DND-41 (cell line): ENCODE data around the gene MAST3.

Experiments
- EZH2 ChIP-seq: IDR thresholded peaks from 3 replicates; pipeline ENCODE4 v1.6.1; 2012; ENCODE audit warnings: borderline replicate concordance, low read depth, mild to moderate bottlenecking, moderate library complexity, low read length, inconsistent platforms; ENCODE audit not compliant: severe bottlenecking
- TF ChIP-seq, protein P1 (sequence below): IDR thresholded peaks from 2 replicates; pipeline ENCODE4 v1.5.1; 2012; ENCODE audit warnings: borderline replicate concordance, low read length, moderate library complexity, mild to moderate bottlenecking; ENCODE audit not compliant: poor library complexity, severe bottlenecking; ENCODE audit errors: extremely low read depth

GRCh38 chr19:18102916-18103542 lies 5.5 kb downstream of the MAST3 start:
- TF ChIP-seq, protein P1, sequence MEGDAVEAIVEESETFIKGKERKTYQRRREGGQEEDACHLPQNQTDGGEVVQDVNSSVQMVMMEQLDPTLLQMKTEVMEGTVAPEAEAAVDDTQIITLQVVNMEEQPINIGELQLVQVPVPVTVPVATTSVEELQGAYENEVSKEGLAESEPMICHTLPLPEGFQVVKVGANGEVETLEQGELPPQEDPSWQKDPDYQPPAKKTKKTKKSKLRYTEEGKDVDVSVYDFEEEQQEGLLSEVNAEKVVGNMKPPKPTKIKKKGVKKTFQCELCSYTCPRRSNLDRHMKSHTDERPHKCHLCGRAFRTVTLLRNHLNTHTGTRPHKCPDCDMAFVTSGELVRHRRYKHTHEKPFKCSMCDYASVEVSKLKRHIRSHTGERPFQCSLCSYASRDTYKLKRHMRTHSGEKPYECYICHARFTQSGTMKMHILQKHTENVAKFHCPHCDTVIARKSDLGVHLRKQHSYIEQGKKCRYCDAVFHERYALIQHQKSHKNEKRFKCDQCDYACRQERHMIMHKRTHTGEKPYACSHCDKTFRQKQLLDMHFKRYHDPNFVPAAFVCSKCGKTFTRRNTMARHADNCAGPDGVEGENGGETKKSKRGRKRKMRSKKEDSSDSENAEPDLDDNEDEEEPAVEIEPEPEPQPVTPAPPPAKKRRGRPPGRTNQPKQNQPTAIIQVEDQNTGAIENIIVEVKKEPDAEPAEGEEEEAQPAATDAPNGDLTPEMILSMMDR = no peak
- TF ChIP-seq EZH2 = no peak
